ENCODE measurements around the gene IL1RAPL1.

- no peak for TF ChIP-seq CTCF (IDR thresholded peaks at IDR 0.05)
- TF ChIP-seq POLR2A (IDR thresholded peaks at IDR 0.05; ENCODE audit: low read depth): no peak
- TF ChIP-seq POLR2AphosphoS5 (IDR thresholded peaks at IDR 0.05): no peak
Measured at GRCh38 chrX:29834764-29835163, 1247.5 kb downstream of the IL1RAPL1 start.

All from esophagus muscularis mucosa (tissue), 3 donors.